IMR-90 (cell line): ENCODE data around the gene SEMA5A.

Experiments
- RAD21 ChIP-seq: IDR thresholded peaks from 2 replicates; pipeline ENCODE4 v1.6.1; 2012; ENCODE audit warnings: low read length, improper control_type of control experiment
- TF ChIP-seq, protein P1 (sequence below): conservative IDR thresholded peaks from 2 replicates; pipeline ENCODE4 v1.5.1; 2012; ENCODE audit warnings: mild to moderate bottlenecking, low read depth, low read length, improper control_type of control experiment

DNA sequence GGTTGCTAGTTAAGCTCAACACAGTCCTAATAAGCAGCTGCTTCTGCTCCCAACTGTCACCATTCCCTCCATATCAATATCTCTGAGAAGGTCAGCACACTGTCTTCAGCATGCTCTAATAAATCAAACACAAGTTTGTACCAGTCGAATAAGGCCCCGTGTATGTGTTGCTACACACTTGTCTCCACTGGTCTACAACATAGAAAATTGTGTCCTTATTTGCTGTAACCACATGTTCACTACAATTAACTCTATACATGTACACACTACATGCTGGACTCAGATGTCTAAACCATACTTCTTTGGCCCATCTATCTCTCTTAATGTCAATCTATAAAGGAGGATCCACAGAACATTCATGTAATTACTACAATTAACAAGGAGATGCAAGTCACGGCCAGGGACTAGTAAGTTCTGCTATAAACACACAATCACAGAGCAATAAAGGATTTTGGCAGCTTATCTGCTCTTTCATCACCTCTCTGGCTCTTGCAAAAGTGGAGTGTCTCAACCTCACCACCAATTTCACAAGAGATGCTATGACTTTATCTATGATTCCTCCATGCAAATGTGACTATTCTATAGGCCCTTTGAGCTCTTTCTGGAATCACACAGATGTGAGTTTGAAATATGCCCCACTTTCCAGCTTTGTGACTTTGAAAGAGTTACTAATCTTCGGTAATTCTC, 143.9 kb downstream of the SEMA5A start:
- no peak for TF ChIP-seq RAD21
- TF ChIP-seq, protein P1, sequence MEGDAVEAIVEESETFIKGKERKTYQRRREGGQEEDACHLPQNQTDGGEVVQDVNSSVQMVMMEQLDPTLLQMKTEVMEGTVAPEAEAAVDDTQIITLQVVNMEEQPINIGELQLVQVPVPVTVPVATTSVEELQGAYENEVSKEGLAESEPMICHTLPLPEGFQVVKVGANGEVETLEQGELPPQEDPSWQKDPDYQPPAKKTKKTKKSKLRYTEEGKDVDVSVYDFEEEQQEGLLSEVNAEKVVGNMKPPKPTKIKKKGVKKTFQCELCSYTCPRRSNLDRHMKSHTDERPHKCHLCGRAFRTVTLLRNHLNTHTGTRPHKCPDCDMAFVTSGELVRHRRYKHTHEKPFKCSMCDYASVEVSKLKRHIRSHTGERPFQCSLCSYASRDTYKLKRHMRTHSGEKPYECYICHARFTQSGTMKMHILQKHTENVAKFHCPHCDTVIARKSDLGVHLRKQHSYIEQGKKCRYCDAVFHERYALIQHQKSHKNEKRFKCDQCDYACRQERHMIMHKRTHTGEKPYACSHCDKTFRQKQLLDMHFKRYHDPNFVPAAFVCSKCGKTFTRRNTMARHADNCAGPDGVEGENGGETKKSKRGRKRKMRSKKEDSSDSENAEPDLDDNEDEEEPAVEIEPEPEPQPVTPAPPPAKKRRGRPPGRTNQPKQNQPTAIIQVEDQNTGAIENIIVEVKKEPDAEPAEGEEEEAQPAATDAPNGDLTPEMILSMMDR = no peak
